ENCODE data around the gene SEC62.
"Not testable (repeated sequence)": the region's sequence is repeated elsewhere in the genome, so short reads cannot be mapped to it uniquely, and the experiment has no call there.

SEC62 gene

DNA sequence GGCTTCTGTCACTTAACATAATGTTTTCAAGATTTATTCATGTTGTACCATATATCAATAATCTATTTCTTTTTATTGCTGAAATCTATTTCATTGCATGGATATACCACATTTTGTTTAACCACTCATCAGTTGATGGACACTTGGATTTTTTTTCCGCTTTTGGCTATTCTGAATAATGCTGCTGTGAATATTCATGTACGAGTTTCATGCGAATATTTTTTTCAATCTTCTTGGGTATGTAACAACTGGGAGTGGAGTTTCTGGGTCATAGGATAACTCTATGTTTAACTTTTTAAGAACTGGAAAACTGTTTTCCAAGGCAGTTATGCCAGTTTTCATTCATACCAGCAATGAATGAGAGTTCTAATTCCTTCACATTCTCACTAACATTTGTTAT is 49.5 kb downstream of the SEC62 start:
- no peak for DNase-seq (ENCODE audit: low spot score)

DNA sequence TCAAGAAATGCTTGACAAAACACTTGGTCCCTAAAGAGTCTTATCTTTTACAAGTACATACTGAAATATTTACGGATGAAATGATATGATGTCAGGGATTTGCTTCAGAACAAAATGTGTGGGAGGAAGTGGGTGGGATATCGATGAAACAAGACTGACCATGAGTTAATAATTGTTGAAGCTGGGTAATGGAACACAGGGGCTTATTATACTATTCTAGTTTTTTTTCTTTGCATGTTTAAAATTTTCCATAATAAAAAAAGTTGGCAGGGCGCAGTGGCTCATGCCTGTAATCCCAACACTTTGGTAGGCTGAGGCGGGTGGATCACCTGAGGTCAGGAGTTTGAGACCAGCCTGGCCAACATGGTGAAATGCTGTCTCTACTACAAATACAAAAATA is 52.7 kb downstream of the SEC62 start:
- DNase-seq (ENCODE audit: low spot score) = not testable (repeated sequence)

DNA sequence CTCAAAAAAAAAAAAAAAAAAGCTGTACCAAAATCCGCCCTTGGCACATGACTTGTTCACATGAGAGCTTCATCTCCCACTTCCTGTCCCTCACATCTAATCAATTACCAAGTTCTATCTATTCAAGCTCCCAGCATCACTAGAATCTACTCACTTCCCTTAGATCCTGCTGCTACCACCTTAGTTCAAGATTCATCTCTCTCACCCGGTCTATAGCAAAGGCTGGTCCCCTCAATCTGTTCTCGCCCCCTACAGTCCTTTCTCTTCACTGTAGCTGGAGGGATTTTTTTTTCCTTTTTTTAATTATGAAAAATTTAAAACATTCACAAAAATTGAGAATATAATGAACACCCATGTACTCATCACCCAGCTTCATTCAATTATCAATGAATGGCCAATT is 54.5 kb downstream of the SEC62 start:
- DNase-seq (ENCODE audit: low spot score) = no peak

DNA sequence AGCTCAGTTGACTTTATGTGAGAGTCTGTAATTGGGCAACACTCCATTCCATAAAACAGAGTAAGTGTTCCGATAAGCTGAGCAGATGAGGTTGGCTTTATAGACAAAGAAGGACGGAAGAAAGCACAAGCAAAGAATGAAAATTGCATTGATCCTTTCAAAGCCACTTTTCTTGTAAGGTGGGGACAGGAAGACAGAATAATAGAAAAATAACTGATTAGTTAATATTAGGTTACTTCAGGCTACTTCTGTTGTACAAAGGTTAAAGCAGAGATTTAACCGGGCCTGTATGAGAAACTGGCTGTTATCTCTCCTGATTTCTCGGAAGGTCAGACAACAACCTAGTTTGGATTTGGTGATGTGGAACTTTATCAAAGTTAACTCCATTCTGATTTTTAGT is 55.7 kb downstream of the SEC62 start:
- no peak for DNase-seq (ENCODE audit: low spot score)

DNA sequence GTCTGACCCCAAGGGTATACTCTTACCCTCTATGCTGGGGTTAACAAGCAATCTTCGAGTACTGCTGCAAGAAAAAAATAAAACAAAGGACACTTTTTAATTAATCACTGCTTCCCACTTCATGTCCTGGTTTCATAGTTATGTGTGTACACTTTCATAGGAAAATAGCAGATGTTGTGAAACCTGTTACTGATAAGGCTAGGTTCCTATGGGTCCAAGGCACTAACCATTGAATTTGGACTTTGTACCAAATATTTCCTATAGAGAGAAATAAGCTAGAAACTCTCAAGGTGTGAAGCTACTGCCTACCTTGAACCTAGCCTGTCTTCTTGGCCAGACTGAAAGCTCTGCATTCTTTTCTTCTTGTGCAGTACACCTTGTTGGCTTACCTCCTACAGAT is 56.6 kb downstream of the SEC62 start:
- DNase-seq (ENCODE audit: low spot score) = no peak

DNA sequence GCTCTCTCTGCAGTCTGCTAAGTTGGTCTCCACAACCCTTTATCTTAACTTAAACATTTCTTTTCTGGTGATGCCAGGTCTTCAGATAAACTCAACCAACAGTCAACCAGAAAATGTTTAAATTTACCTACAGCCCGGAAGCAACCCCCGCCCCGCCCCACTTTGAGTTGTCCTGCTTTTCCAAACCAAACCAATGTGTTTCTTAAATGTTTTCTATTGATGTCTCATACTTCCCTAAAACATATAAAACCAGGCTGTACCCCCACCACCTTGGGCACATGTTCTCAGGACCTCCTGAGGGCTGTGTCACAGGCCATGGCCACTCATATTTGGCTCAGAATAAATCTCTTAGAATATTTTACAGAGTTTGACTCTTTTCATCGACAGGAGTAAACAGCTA is 58.0 kb downstream of the SEC62 start:
- DNase-seq (ENCODE audit: low spot score) = no peak

DNA sequence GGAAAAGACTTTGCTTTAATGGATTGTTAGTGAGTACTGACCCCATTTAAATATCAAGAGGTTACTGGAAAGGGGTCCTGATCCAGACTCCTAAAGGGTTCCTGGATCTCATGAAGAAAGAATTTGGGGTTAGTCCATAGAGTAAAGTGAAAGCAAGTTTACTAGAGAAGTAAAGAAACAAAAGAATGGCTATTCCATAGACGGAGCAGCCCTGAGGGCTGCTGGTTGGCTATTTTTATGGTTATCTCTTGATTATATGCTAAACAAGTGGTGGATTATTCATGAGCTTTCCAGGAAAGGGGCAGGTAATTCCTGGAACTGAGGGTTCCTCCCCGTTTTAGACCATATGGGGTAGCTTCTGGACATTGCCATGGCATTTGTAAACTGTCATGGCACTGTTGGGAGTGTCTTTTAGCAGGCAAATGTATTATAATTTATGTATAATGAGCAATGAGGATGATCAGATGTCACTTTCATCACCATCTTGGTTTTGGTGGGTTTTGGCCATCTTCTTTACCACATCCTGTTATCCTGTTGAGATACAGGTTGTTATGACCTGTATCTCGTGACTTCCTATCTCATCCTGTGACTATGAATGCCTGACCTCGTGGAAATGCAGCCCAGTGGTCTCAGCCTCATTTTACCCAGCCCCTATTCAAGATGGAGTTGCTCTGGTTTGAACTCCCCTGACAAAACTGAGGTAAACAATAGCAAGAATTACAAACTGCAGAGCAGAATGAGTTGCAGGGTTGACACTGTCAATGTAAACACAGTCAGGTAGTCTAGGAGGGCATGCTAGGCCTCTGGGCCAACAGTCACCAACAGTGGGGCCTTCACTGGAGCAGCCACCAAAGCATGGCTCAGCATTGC is 60.9 kb downstream of the SEC62 start:
- no peak for DNase-seq (ENCODE audit: low spot score)

DNA sequence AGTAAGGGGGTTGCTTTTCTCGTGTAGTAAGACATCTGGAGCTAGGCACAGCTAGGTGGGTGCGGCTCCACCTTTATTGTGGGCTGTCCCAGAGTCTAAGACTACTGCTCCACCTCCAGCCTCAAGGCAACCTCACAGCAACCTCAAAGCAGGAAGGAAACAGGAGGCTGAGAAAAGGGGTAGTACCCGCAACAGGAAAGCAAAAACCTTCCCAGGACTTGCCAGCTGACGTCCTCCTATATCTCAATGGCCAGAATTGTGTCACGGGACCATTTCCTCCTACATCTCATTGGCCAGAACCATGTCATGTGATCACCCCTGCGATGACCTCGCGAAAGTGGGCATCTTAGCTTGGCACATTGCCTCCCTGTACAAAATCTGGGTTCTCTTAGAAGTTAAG is 66.9 kb downstream of the SEC62 start:
- DNase-seq (ENCODE audit: low spot score) = no peak

DNA sequence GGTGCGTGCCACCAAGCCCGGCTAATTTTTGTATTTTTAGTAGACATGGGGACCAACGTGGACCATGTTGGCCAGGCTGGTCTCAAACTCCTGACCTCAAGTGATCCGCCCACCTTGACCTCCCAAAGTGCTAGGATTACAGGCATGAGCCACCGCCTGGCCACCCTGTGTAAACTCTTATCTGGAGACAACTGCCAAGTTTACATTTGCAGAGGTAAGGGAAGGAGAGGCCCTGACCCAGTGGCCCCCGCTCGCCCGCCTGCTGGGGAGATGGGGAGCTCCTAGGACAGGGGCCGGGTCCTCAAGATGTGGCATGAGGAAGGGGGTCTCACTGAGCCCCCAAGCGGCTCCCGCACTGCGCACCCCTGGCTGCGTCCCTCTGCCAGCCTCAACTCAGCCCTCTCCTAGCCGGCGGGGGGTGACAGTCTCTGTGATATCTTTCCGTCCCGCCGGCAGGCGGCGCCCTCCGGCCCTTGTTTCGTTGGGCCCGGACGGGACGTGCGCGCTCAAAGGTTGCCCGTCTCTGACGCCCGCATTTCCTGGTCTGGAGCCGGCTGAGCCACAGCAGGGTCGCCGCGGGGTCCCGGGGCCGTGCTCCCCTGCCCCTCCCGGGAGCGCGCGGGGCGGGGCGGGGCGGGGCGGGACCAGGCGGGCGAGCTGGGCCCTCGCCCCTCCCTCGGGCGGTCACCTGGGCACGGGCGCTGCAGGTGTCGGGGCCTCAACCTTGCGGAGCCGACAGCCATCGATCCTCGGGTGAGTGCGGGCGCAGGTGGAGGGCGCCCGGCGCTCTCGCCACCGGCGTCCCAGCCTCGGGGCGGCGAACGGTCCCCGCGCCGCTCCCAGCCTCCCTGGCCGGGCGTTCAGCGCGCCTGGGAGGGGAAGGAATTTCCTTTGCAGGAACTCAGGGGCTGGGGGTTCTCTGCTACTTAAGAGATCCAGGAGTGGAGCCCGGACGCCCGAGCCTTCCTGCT is 71.1 kb downstream of the SEC62 start, which contains the start of gene GPR160:
GPR160 (plus strand) TSS at position 533 of the 971 bp plus-strand sequence. CDS start 45,978 bp downstream, outside the sequence.
- peak; percentile 88 for DNase-seq (ENCODE audit: low spot score)

DNA sequence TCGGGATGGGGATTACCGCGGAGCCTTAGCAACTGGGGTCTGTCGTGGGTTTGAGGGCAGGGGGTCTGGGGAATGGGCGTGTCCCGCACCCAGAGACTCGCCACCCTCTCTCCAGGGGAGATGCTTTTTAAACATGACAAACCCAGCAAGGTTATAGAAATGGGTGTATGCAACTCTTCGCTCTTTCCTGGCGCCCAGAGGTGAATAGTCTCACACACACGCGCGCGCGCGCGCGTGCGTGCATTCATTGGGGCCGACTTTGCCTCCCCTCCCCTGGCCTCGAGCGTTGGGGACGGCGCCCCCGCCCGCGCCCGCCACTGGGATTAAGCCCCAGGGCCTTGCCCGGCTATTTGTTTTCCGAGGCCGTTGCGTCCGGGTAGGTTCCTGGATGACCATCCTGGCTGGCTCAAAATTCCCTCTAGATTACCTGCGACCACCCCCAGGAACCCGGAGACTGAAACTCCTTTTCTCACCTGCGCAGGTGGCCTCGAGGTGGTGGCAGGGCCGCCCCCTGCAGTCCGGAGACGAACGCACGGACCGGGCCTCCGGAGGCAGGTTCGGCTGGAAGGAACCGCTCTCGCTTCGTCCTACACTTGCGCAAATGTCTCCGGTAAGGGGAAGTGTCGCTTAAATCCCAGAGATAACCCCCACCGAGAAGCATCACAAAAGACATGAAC is 72.0 kb downstream of the SEC62 start:
- DNase-seq (ENCODE audit: low spot score) = peak; percentile 71

DNA sequence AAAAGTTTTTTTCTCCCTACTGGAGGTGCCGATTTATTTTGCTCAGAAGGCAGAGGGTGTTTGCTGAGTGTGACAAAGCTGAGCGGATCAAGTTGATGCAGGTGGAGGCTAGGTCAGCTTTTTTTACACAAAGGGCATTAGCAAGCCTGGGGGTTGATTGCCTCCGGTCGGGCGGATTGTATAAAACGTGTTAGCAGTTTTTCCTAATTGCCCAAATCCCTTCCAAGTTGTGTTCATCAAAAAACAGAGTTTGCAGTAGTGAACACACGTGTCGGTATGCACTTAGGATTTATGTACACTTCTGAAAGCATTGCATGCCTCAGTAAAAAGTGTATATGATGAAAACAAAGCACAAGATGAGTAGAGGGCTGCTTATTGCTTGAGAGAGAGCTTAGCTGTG is 73.8 kb downstream of the SEC62 start:
- no peak for DNase-seq (ENCODE audit: low spot score)

DNA sequence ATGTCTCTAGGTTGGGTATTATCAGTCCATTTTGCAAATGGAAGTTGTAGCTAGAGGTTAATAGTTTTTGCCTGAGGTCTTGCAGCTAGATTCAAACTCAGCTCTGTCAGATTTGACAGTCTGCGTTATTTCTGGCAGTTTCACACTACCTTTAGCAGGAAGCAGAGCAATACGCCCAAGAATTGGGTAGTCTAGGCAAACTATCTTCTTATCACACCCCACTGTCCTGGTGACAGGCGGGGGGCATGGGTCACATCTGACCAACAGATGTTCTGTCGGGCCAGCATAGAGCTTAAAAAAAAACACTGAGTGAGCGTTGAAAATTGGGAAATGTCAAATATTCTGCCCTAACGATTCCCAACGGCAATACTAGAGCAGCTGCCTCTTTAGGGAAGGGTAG is 76.9 kb downstream of the SEC62 start:
- no peak for DNase-seq (ENCODE audit: low spot score)

DNA sequence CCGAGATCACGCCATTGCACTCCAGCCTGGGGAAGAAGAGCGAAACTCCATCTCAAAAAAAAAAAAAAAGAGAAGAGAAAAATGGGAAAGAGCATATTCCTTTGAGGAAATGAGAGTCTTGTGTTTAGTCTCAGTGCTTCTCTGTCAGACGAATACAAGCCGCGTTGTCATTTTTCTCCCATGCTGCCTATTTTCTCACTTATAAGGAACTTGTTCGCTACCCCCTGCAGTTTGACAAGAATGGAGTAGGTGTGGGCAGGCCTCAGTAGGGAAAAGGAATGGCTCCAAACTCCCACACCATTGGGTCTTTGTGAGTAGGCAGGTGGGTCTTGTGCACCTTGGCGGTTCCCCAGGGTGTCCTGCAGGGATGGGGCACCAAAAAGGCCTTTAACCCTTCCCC is 77.7 kb downstream of the SEC62 start:
- DNase-seq (ENCODE audit: low spot score) = no peak

DNA sequence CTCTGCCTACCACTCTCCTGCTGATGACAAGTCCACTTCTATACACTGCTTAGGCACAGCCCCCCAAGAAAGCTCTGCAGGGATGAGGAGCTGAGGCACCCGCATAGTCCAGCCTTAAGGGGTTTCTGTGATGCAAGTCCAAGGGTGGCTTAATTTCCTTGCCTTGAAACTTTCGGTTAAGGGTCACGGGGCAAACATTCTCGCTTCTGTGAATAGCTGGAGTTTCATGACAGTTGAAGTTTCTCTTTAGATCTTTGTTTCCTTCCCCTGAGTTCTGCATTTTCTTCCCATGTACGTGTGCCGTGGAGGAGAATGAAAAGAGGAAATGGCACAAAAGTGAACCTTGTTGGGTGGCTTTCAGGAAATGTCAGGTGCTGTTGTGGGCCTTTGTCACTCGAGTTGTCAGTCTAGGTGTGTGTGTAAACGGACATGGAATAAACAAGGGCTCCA is 78.2 kb downstream of the SEC62 start:
- DNase-seq (ENCODE audit: low spot score) = no peak

DNA sequence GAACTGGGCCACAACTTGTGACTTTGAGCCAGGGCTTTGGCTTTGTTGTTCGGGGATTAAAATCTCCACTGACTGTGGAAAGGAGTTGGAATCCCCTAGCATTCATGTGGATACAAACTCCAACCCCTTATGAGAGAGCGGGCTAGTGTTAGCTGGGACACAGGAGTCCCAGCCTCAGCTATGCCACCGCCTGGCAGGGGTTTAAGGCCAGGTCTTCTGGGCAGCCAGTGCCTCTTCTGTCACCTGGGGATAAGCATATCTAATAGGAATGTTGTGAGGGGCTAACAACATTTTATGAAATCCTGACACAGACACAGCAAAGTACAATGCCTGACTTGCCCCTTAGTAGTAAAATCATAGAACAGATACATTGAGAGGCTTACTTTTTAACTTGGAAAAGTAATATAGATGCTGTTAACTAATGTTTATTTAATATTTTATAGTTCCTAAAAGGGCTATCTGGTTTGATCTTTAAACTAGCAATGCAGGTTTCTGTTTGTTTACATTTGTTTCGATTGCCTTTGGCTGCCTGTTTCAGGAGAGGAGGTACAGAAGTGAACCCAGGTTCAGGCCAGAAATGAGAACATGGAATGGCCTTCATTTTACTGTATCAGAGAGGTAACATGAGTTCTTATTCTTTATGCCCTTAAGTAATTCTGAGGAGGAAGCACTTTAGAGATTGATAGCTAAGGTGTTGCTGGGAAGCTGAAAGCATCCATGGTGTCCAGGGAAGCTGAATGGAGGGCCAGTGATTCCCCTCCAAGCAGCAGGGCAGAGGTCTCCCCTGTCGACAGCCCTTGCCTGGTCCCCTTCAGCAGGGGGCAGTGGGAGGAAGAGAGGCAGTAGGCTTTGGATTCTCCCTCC is 79.9 kb downstream of the SEC62 start:
- DNase-seq (ENCODE audit: low spot score) = no peak

DNA sequence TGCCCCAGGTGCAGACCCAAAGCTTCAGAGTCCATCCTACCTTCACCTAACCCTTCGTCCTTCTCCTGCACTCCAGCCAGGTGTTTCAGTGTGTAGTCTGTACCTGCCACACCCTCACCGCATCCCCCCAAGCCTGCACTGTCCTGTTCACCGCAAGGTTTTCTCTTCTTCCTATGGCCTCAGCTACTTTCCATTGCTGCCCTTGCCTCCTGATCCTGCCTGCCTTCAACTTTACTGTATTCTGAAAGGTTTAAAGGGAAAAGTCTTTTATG is 80.5 kb downstream of the SEC62 start:
- DNase-seq (ENCODE audit: low spot score) = no peak

Data from ecto neural progenitor cell (in vitro differentiated cells).